Measurements from ENCODE around the gene COL25A1. TPM values are rescaled to one million over a fixed set of nuclear protein-coding genes. Genes with fewer than 3 reads are reported as not detected.

COL25A1 gene
- total RNA-seq, 2 donors from 2014 or later: 0.29 TPM; not detected in 1

GRCh38 chr4:109049926-109050325 lies 252.5 kb downstream of the COL25A1 start:
- no peak overlapping the region for H3K4me3 ChIP-seq

GRCh38 chr4:109046471-109047201 lies 255.8 kb downstream of the COL25A1 start:
- Histone ChIP-seq H3K4me3 (no peak overlapping the region), H3K27ac (no peak overlapping the region), H3K27me3 (no peaks in the 10 kb centered on the region), H3K9ac (ENCODE audit: low read depth in 2 of 2, low read length in 2 of 2) (no peak overlapping the region), H3K36me3 (no peaks in the 10 kb centered on the region), H3K4me1 (no peaks in the 10 kb centered on the region), H3K9me3 (no peaks in the 10 kb centered on the region)
- intact Hi-C loops (cut with DNase I): no loop called here
- TF ChIP-seq CTCF (IDR thresholded peaks at IDR 0.05): no peak
- no peak for DNase-seq

More at GRCh38 chr4:109049926-109050325, 252.5 kb downstream of the COL25A1 start:
- Histone ChIP-seq H3K27ac (no peak overlapping the region), H3K36me3 (no peaks in the 10 kb centered on the region), H3K9me3 (no peaks in the 10 kb centered on the region), H3K9ac (ENCODE audit: low read depth in 2 of 2, low read length in 2 of 2) (no peak overlapping the region), H3K27me3 (no peaks in the 10 kb centered on the region), H3K4me1 (no peaks in the 10 kb centered on the region)
- no peak for DNase-seq
- intact Hi-C loops (cut with DNase I): no loop called here
- no peak for TF ChIP-seq CTCF (IDR thresholded peaks at IDR 0.05)

- H3K4me1 ChIP-seq: no peaks in the 10 kb centered on the region
- H3K9ac ChIP-seq (ENCODE audit: low read depth in 2 of 2, low read length in 2 of 2): no peak overlapping the region
- TF ChIP-seq CTCF (IDR thresholded peaks at IDR 0.05): no peak
- no peaks in the 10 kb centered on the region for H3K9me3 ChIP-seq
- H3K27me3 ChIP-seq: no peaks in the 10 kb centered on the region
- no peak for DNase-seq
- H3K27ac ChIP-seq: no peak overlapping the region
- intact Hi-C loops (cut with DNase I): no loop called here
- no peaks in the 10 kb centered on the region for H3K36me3 ChIP-seq
- no peak overlapping the region for H3K4me3 ChIP-seq
These were observed 258.0 kb downstream of the COL25A1 start for GRCh38 chr4:109044431-109044830.

GRCh38 chr4:109043286-109043685 lies 259.2 kb downstream of the COL25A1 start:
- H3K9ac ChIP-seq (ENCODE audit: low read depth in 2 of 2, low read length in 2 of 2): no peak overlapping the region
- no peaks in the 10 kb centered on the region for H3K9me3 ChIP-seq
- no peak overlapping the region for H3K4me3 ChIP-seq
- DNase-seq: no peak
- TF ChIP-seq CTCF (IDR thresholded peaks at IDR 0.05): no peak
- no peak overlapping the region for H3K27ac ChIP-seq
- intact Hi-C loops (cut with DNase I): no loop called here
- no peaks in the 10 kb centered on the region for H3K36me3 ChIP-seq
- H3K4me1 ChIP-seq: no peaks in the 10 kb centered on the region
- no peaks in the 10 kb centered on the region for H3K27me3 ChIP-seq

- H3K27ac ChIP-seq: no peak overlapping the region
- no peaks in the 10 kb centered on the region for H3K36me3 ChIP-seq
- H3K27me3 ChIP-seq: no peaks in the 10 kb centered on the region
- DNase-seq: no peak
- no peak overlapping the region for H3K9ac ChIP-seq (ENCODE audit: low read depth in 2 of 2, low read length in 2 of 2)
- no peak for TF ChIP-seq CTCF (IDR thresholded peaks at IDR 0.05)
- H3K4me1 ChIP-seq: no peaks in the 10 kb centered on the region
- intact Hi-C loops (cut with DNase I): no loop called here
- H3K9me3 ChIP-seq: no peaks in the 10 kb centered on the region
- H3K4me3 ChIP-seq: no peak overlapping the region
These were observed 260.7 kb downstream of the COL25A1 start for GRCh38 chr4:109041463-109042360.
